ENCODE measurements around the gene MMP19. TPM values are rescaled to one million over a fixed set of nuclear protein-coding genes. Genes with fewer than 3 reads are reported as not detected.
"Not testable (repeated sequence)": the region's sequence is repeated elsewhere in the genome, so short reads cannot be mapped to it uniquely, and the experiment has no call there.

The MMP19 gene
- total RNA-seq, 1 donor from 2014 or later: 9.1 TPM

GRCh38 chr12:55845785-55846496, 3.2 kb upstream of the MMP19 start:
- ATAC-seq: no peak
- DNase-seq (ENCODE audit: low spot score): peak; percentile 42

GRCh38 chr12:55845361-55845760, 2.6 kb upstream of the MMP19 start:
- intact Hi-C loops (cut with DNase I): no loop called here
- DNase-seq (ENCODE audit: low spot score): peak; percentile 50
- ATAC-seq: no peak

More at GRCh38 chr12:55845785-55846496, 3.2 kb upstream of the MMP19 start:
- intact Hi-C loops (cut with DNase I): no loop called here

GRCh38 chr12:55844961-55845360, 2.2 kb upstream of the MMP19 start:
- intact Hi-C loops (cut with DNase I): no loop called here
- DNase-seq (ENCODE audit: low spot score) (no peak), ATAC-seq (no peak)

GRCh38 chr12:55843431-55843830, 695 bp upstream of the MMP19 start:
- DNase-seq (ENCODE audit: low spot score): peak; percentile 47
- ATAC-seq: no peak
- intact Hi-C loops (cut with DNase I): no loop called here

GRCh38 chr12:55840581-55841351, 2.0 kb downstream of the MMP19 start:
- no peak for ATAC-seq
- DNase-seq (ENCODE audit: low spot score): no peak
- intact Hi-C loops (cut with DNase I): no loop called here

- intact Hi-C loops (cut with DNase I): no loop called here
- ATAC-seq (no peak), DNase-seq (ENCODE audit: low spot score) (no peak)
Measured at GRCh38 chr12:55839345-55840140, 3.2 kb downstream of the MMP19 start.

- intact Hi-C loops (cut with DNase I): no loop called here
- no peak for ATAC-seq
- no peak for DNase-seq (ENCODE audit: low spot score)
Measured at GRCh38 chr12:55838361-55838760, 4.4 kb downstream of the MMP19 start.

GRCh38 chr12:55834400-55834799, 8.3 kb downstream of the MMP19 start:
- DNase-seq (ENCODE audit: low spot score); intact Hi-C loops (cut with DNase I); ATAC-seq: not testable (repeated sequence)

- DNase-seq (ENCODE audit: low spot score) (no peak), ATAC-seq (no peak)
- intact Hi-C loops (cut with DNase I): no loop called here
Measured at GRCh38 chr12:55833056-55833455, 9.7 kb downstream of the MMP19 start.

GRCh38 chr12:55831447-55831815, 11.3 kb downstream of the MMP19 start:
- ATAC-seq: no peak
- intact Hi-C loops (cut with DNase I): no loop called here
- DNase-seq (ENCODE audit: low spot score): no peak

GRCh38 chr12:55830601-55831446, 11.9 kb downstream of the MMP19 start:
- intact Hi-C loops (cut with DNase I): no loop called here
- ATAC-seq: peak; percentile 86
- DNase-seq (ENCODE audit: low spot score): peak; percentile 91

- DNase-seq (ENCODE audit: low spot score) (peak; percentile 82), ATAC-seq (peak; percentile 62)
- intact Hi-C loops (cut with DNase I): no loop called here
Measured at GRCh38 chr12:55829967-55830600, 12.7 kb downstream of the MMP19 start.

GRCh38 chr12:55828357-55828756, 14.4 kb downstream of the MMP19 start:
- DNase-seq (ENCODE audit: low spot score) (no peak), ATAC-seq (no peak)
- intact Hi-C loops (cut with DNase I): no loop called here

GRCh38 chr12:55827806-55828205, 14.9 kb downstream of the MMP19 start:
- intact Hi-C loops (cut with DNase I): no loop called here
- no peak for DNase-seq (ENCODE audit: low spot score)
- ATAC-seq: no peak

- ATAC-seq: no peak
- intact Hi-C loops (cut with DNase I): no loop called here
- DNase-seq (ENCODE audit: low spot score): no peak
Measured at GRCh38 chr12:55824726-55825125, 18.0 kb downstream of the MMP19 start.

GRCh38 chr12:55823419-55823818, 19.3 kb downstream of the MMP19 start:
- intact Hi-C loops (cut with DNase I): no loop called here
- no peak for DNase-seq (ENCODE audit: low spot score)

GRCh38 chr12:55822228-55822627, 20.5 kb downstream of the MMP19 start:
- DNase-seq (ENCODE audit: low spot score) (no peak), ATAC-seq (no peak)
- intact Hi-C loops (cut with DNase I): no loop called here

More at GRCh38 chr12:55823419-55823818, 19.3 kb downstream of the MMP19 start:
- ATAC-seq: no peak

GRCh38 chr12:55820679-55821078, 22.1 kb downstream of the MMP19 start:
- ATAC-seq (no peak), DNase-seq (ENCODE audit: low spot score) (no peak)
- intact Hi-C loops (cut with DNase I): no loop called here
